ENCODE results near the gene PSMB2. TPM values are rescaled to one million over a fixed set of nuclear protein-coding genes. Genes with fewer than 3 reads are reported as not detected.

The PSMB2 gene
- total and polyA plus RNA-seq, 2 donors = 32.8 to 62.0 TPM

DNA sequence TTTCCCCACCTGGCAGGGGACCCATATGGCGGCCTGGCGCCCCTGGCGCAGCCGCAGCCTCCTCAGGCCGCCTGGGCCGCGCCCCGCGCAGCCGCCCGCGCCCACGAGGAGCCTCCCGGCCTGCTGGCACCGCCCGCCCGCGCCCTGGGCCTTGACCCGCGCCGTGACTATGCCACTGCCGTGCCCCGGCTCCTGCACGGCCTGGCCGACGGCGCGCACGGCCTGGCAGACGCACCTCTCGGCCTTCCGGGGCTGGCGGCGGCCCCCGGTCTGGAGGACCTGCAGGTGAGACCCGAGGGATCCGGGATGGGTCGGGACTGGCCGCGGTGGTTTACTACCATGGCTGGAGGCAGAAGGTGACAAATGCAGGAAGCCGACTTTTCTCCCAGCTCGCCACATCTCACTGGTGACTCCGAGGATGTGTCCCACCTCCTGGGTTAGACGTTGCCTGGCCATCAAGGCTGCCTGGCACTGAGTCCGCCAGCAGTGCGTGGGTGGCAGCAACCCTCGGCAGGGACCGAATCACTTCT, 67.1 kb downstream of the PSMB2 start:
- H3K27me3 ChIP-seq (ENCODE audit: control insufficient read depth in 2 of 2, insufficient read depth in 1 of 2, low read length in 1 of 2) = peaks cover 23 to 78% of the 10 kb centered on the region in 2 donors
- no peaks in the 10 kb centered on the region for H3K36me3 ChIP-seq (ENCODE audit: control insufficient read depth in 2 of 2, insufficient read depth in 2 of 2, low read length in 1 of 2)
- no peak overlapping the region for H3K27ac ChIP-seq (ENCODE audit: low read depth in 1 of 2, low read length in 1 of 2)
- H3K9me3 ChIP-seq (ENCODE audit: control insufficient read depth in 2 of 2, insufficient read depth in 1 of 2, low read length in 1 of 2) = peaks cover 0 to 1% of the 10 kb centered on the region in 2 donors
- WGBS = 95% methylated on average over 48 of the region's 48 CpGs
- H3K4me1 ChIP-seq (ENCODE audit: control insufficient read depth in 2 of 2, insufficient read depth in 2 of 2, low read length in 2 of 2) = peaks cover 8 to 33% of the 10 kb centered on the region in 2 donors
- H3K4me3 ChIP-seq (ENCODE audit: low read length in 2 of 2) = no peak overlapping the region
- no peak for DNase-seq (ENCODE audit: low read depth in 6 of 9, low spot score in 9 of 9)

DNA sequence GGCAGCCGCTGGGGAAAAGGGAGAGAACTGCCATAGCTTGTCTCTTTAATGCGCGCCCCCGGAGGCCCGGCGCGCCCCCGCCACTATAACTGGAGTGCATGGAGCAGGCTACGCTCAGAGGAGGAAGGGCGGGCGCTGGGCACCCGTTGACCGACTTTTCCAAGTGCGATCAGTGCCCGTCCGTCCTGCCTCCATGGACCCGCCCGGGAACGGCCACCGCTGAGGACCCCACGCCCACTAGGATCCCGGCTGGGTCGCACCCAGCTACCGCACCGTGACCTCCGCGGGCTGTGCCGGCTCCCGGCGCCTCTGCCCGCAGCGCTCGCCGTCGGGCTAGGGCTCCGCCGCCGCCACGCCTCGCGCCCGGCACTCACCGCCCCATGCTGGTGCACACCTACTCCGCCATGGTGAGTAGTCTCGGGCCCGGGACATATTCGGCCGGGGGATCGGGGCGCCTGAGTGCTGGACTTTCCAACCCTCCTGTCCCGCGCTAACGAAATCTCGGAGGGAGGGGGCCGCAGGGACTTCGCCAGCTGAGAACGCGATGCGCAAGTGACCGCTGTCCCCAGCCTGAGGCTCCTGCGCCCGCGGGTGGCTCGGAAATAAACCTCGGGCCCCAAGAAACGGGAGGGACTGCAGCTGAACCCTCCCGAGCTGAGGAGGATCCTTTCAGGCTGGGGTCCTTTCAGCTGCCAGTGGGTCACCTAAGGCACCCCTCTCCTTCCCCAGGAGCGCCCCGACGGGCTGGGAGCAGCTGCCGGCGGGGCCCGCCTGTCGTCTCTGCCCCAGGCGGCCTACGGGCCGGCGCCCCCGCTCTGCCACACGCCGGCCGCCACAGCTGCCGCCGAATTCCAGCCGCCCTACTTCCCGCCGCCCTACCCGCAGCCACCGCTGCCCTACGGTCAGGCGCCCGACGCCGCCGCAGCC, 67.9 kb downstream of the PSMB2 start, which contains the start of gene TFAP2E:
TSS of gene TFAP2E (plus strand) at position 117 of the 927 bp plus-strand sequence. CDS start at position 381, 264 bp downstream.
- 39% methylated on average over 95 of the region's 95 CpGs for WGBS
- Histone ChIP-seq H3K27ac (ENCODE audit: low read depth in 1 of 2, low read length in 1 of 2) (no peak within 1 kb of the TSS), H3K4me3 (ENCODE audit: low read length in 2 of 2) (peak within 1 kb of the TSS; percentile 24 to 47), H3K36me3 (ENCODE audit: control insufficient read depth in 2 of 2, insufficient read depth in 2 of 2, low read length in 1 of 2) (no peaks in the 10 kb centered on the region), H3K27me3 (ENCODE audit: control insufficient read depth in 2 of 2, insufficient read depth in 1 of 2, low read length in 1 of 2) (peaks cover 23 to 77% of the 10 kb centered on the region in 2 donors), H3K9me3 (ENCODE audit: control insufficient read depth in 2 of 2, insufficient read depth in 1 of 2, low read length in 1 of 2) (peaks cover 0 to 1% of the 10 kb centered on the region in 2 donors), H3K4me1 (ENCODE audit: control insufficient read depth in 2 of 2, insufficient read depth in 2 of 2, low read length in 2 of 2) (peaks cover 8 to 32% of the 10 kb centered on the region in 2 donors)
- DNase-seq (ENCODE audit: low read depth in 6 of 9, low spot score in 9 of 9) = peak in 1 of 9 donors; percentile 45

GRCh38 chr1:35572296-35572695, 69.0 kb downstream of the PSMB2 start:
- H3K9me3 ChIP-seq (ENCODE audit: control insufficient read depth in 2 of 2, insufficient read depth in 1 of 2, low read length in 1 of 2) = peaks cover 0 to 1% of the 10 kb centered on the region in 2 donors
- H3K27me3 ChIP-seq (ENCODE audit: control insufficient read depth in 2 of 2, insufficient read depth in 1 of 2, low read length in 1 of 2) = peaks cover 23 to 68% of the 10 kb centered on the region in 2 donors

DNA sequence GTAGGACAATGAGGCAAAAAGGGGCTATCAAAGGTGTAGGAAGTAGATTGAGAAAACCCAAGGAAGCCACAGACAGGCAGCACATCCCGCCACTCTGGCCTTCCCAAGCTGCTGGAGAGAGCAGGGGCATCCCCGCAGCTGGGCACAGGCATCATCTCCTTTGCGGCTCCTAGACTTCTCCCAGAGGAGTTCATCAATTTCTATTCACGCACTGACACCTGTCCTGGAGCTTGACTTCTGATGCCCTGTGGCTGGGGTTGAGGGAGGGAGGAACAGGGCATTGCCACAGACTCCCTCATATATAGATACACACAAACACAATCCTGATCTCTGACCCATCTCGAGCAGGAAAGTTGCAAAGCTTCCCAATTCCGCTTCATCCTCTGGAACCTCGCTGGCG, 70.1 kb downstream of the PSMB2 start:
- Histone ChIP-seq H3K9me3 (ENCODE audit: control insufficient read depth in 2 of 2, insufficient read depth in 1 of 2, low read length in 1 of 2) (peaks cover 0 to 1% of the 10 kb centered on the region in 2 donors), H3K4me1 (ENCODE audit: control insufficient read depth in 2 of 2, insufficient read depth in 2 of 2, low read length in 2 of 2) (peaks cover 3 to 15% of the 10 kb centered on the region in 2 donors), H3K36me3 (ENCODE audit: control insufficient read depth in 2 of 2, insufficient read depth in 2 of 2, low read length in 1 of 2) (peaks cover 0 to 3% of the 10 kb centered on the region in 2 donors), H3K27me3 (ENCODE audit: control insufficient read depth in 2 of 2, insufficient read depth in 1 of 2, low read length in 1 of 2) (peaks cover 23 to 58% of the 10 kb centered on the region in 2 donors), H3K4me3 (ENCODE audit: low read length in 2 of 2) (no peak overlapping the region), H3K27ac (ENCODE audit: low read depth in 1 of 2, low read length in 1 of 2) (no peak overlapping the region)
- no peak for DNase-seq (ENCODE audit: low read depth in 6 of 9, low spot score in 9 of 9)
- WGBS = 90% methylated on average over 8 of the region's 8 CpGs

More at GRCh38 chr1:35572296-35572695, 69.0 kb downstream of the PSMB2 start:
- 100% methylated on average over 2 of the region's 2 CpGs for WGBS
- Histone ChIP-seq H3K4me3 (ENCODE audit: low read length in 2 of 2) (no peak overlapping the region), H3K36me3 (ENCODE audit: control insufficient read depth in 2 of 2, insufficient read depth in 2 of 2, low read length in 1 of 2) (no peaks in the 10 kb centered on the region), H3K4me1 (ENCODE audit: control insufficient read depth in 2 of 2, insufficient read depth in 2 of 2, low read length in 2 of 2) (peaks cover 3 to 20% of the 10 kb centered on the region in 2 donors), H3K27ac (ENCODE audit: low read depth in 1 of 2, low read length in 1 of 2) (no peak overlapping the region)
- no peak for DNase-seq (ENCODE audit: low read depth in 6 of 9, low spot score in 9 of 9)

DNA sequence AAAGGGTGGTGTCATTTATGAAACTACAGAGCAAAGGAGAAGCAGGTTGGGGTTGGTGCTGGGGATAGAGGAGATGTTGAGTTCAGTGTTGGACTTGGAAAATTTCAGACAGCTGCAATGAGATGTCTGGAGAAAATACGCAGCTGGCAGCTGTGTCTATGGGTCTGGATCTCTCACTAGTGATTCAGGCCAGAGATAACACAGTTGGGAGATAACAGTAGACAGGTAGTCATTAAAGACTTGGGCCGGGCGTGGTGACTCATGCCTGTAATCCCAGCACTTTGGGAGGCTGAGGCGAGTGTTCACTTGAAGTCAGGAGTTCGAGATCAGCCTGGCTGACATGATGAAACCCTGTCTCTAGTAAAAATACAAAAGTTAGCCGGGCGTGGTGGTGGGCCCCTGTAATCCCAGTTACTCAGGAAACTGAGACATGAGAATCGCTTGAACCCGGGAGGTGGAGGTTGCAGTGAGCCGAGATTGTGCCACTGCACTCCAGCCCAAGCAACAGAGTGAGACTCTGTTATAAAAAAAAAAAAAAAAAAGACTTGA, 70.7 kb downstream of the PSMB2 start:
- peaks cover 0 to 6% of the 10 kb centered on the region in 2 donors for H3K36me3 ChIP-seq (ENCODE audit: control insufficient read depth in 2 of 2, insufficient read depth in 2 of 2, low read length in 1 of 2)
- no peak overlapping the region for H3K27ac ChIP-seq (ENCODE audit: low read depth in 1 of 2, low read length in 1 of 2)
- no peak for DNase-seq (ENCODE audit: low read depth in 6 of 9, low spot score in 9 of 9)
- 96% methylated on average over 10 of the region's 10 CpGs for WGBS
- H3K9me3 ChIP-seq (ENCODE audit: control insufficient read depth in 2 of 2, insufficient read depth in 1 of 2, low read length in 1 of 2) = peaks cover 0 to 1% of the 10 kb centered on the region in 2 donors
- peaks cover 3 to 14% of the 10 kb centered on the region in 2 donors for H3K4me1 ChIP-seq (ENCODE audit: control insufficient read depth in 2 of 2, insufficient read depth in 2 of 2, low read length in 2 of 2)
- H3K27me3 ChIP-seq (ENCODE audit: control insufficient read depth in 2 of 2, insufficient read depth in 1 of 2, low read length in 1 of 2) = peaks cover 23 to 52% of the 10 kb centered on the region in 2 donors
- no peak overlapping the region for H3K4me3 ChIP-seq (ENCODE audit: low read length in 2 of 2)

GRCh38 chr1:35569936-35570335, 71.4 kb downstream of the PSMB2 start:
- no peak for DNase-seq (ENCODE audit: low read depth in 6 of 9, low spot score in 9 of 9)
- peaks cover 0 to 1% of the 10 kb centered on the region in 2 donors for H3K9me3 ChIP-seq (ENCODE audit: control insufficient read depth in 2 of 2, insufficient read depth in 1 of 2, low read length in 1 of 2)
- no peak overlapping the region for H3K27ac ChIP-seq (ENCODE audit: low read depth in 1 of 2, low read length in 1 of 2)
- H3K36me3 ChIP-seq (ENCODE audit: control insufficient read depth in 2 of 2, insufficient read depth in 2 of 2, low read length in 1 of 2) = peaks cover 2 to 8% of the 10 kb centered on the region in 2 donors
- 96% methylated on average over 1 of the region's 1 CpG for WGBS
- no peak overlapping the region for H3K4me3 ChIP-seq (ENCODE audit: low read length in 2 of 2)
- H3K4me1 ChIP-seq (ENCODE audit: control insufficient read depth in 2 of 2, insufficient read depth in 2 of 2, low read length in 2 of 2) = peaks cover 3 to 13% of the 10 kb centered on the region in 2 donors
- H3K27me3 ChIP-seq (ENCODE audit: control insufficient read depth in 2 of 2, insufficient read depth in 1 of 2, low read length in 1 of 2) = peaks cover 23 to 44% of the 10 kb centered on the region in 2 donors

GRCh38 chr1:35568975-35569395, 72.3 kb downstream of the PSMB2 start:
- 29% methylated on average over 4 of the region's 4 CpGs for WGBS
- H3K4me3 ChIP-seq (ENCODE audit: low read length in 2 of 2) = no peak overlapping the region
- H3K9me3 ChIP-seq (ENCODE audit: control insufficient read depth in 2 of 2, insufficient read depth in 1 of 2, low read length in 1 of 2) = peaks cover 0 to 1% of the 10 kb centered on the region in 2 donors
- H3K36me3 ChIP-seq (ENCODE audit: control insufficient read depth in 2 of 2, insufficient read depth in 2 of 2, low read length in 1 of 2) = peaks cover 6 to 9% of the 10 kb centered on the region in 2 donors
- peaks cover 3 to 20% of the 10 kb centered on the region in 2 donors for H3K4me1 ChIP-seq (ENCODE audit: control insufficient read depth in 2 of 2, insufficient read depth in 2 of 2, low read length in 2 of 2)
- peak in 7 of 9 donors; percentile 55 to 84 (median 74) for DNase-seq (ENCODE audit: low read depth in 6 of 9, low spot score in 9 of 9)
- H3K27ac ChIP-seq (ENCODE audit: low read depth in 1 of 2, low read length in 1 of 2) = no peak overlapping the region
- H3K27me3 ChIP-seq (ENCODE audit: control insufficient read depth in 2 of 2, insufficient read depth in 1 of 2, low read length in 1 of 2) = peaks cover 18 to 36% of the 10 kb centered on the region in 2 donors

DNA sequence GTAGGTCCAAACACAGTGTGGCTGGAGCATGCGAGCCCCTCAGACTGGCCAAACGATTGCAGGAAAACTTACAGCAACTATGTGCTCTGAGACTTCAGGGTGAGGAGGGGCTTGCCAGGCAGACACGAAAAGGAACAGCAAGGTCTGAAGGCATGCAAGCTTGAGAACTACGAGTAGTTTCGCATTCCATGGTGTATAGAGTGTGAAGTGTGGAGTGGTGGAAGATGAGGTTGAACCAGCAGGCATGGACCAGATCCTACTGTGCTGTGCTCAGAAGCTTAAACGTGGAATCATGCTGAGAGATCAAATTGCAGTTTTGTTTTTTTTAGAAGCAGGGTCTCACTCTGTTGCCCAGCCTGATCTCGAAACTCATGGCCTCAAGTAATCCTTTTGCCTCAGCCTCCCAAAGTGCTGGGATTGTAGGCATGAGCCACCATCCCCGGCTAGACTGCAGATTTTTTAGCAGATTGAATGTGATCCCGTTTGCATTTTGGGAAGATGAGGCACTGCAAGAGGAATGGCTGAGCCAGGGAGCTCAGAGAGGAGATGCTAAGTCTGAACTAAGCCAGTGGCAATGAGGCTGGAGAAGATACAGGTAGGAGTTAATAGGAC, 73.3 kb downstream of the PSMB2 start:
- no peak for DNase-seq (ENCODE audit: low read depth in 6 of 9, low spot score in 9 of 9)
- Histone ChIP-seq H3K9me3 (ENCODE audit: control insufficient read depth in 2 of 2, insufficient read depth in 1 of 2, low read length in 1 of 2) (no peaks in the 10 kb centered on the region), H3K36me3 (ENCODE audit: control insufficient read depth in 2 of 2, insufficient read depth in 2 of 2, low read length in 1 of 2) (peaks cover 6 to 13% of the 10 kb centered on the region in 2 donors), H3K4me3 (ENCODE audit: low read length in 2 of 2) (no peak overlapping the region), H3K27ac (ENCODE audit: low read depth in 1 of 2, low read length in 1 of 2) (no peak overlapping the region), H3K27me3 (ENCODE audit: control insufficient read depth in 2 of 2, insufficient read depth in 1 of 2, low read length in 1 of 2) (peaks cover 9 to 27% of the 10 kb centered on the region in 2 donors), H3K4me1 (ENCODE audit: control insufficient read depth in 2 of 2, insufficient read depth in 2 of 2, low read length in 2 of 2) (peaks cover 1 to 23% of the 10 kb centered on the region in 2 donors)
- WGBS = 93% methylated on average over 9 of the region's 9 CpGs
